ACC112 (cell line): ENCODE results near the gene TLX2.

Source experiments
- H2AFZ ChIP-seq: fragments of 200-600 bp; sonication (generic); one replicate; pipeline ENCODE4 v1.6.0; 2017; ENCODE audit warnings: antibody characterized with exemption, low read length; ENCODE audit not compliant: unreplicated experiment
- H3K27ac ChIP-seq: fragments of 200-600 bp; sonication (generic); 2 replicates; pipeline ENCODE4 v1.5.1; 2014; ENCODE audit warnings: low read depth, mild to moderate bottlenecking, antibody characterized with exemption, low read length, moderate library complexity
- H3K27me3 ChIP-seq: fragments of 200-600 bp; sonication (generic); 2 replicates; pipeline ENCODE4 v1.6.1; 2014; ENCODE audit warnings: mild to moderate bottlenecking, antibody characterized with exemption, low read length, moderate library complexity, mixed read lengths; ENCODE audit not compliant: insufficient read depth
- H3K36me3 ChIP-seq: fragments of 200-600 bp; sonication (generic); 2 replicates; pipeline ENCODE4 v1.6.1; 2016; ENCODE audit warnings: mild to moderate bottlenecking, antibody characterized with exemption, low read length, moderate library complexity, mixed read lengths; ENCODE audit not compliant: insufficient read depth
- H3K4me1 ChIP-seq: fragments of 200-600 bp; sonication (generic); one replicate; pipeline ENCODE4 v1.6.1; 2016; ENCODE audit warnings: low read length, mixed read lengths; ENCODE audit not compliant: insufficient read depth, unreplicated experiment, control insufficient read depth
- H3K4me3 ChIP-seq: fragments of 200-600 bp; sonication (generic); 2 replicates; pipeline ENCODE4 v1.5.1; 2014; ENCODE audit warnings: mild to moderate bottlenecking, low read depth, low read length
- H3K79me2 ChIP-seq: fragments of 200-600 bp; sonication (generic); one replicate; pipeline ENCODE4 v1.6.0; 2016; ENCODE audit warnings: low read length; ENCODE audit not compliant: control insufficient read depth, unreplicated experiment, insufficient read depth

TLX2 gene

GRCh38 chr2:74527741-74528140 lies 13.5 kb downstream of the TLX2 start:
- H3K36me3 ChIP-seq = peaks cover 15% of the 10 kb centered on the region; the same call in 1 of the 2 replicates
- no peaks in the 10 kb centered on the region for H3K27me3 ChIP-seq
- H3K79me2 ChIP-seq = peaks cover 37% of the 10 kb centered on the region
- peak overlapping the region; percentile 96 for H3K4me3 ChIP-seq
- H2AFZ ChIP-seq = no peak overlapping the region
- H3K4me1 ChIP-seq = peaks cover 22% of the 10 kb centered on the region
- H3K27ac ChIP-seq = no peak overlapping the region

- Histone ChIP-seq H3K27ac (peak overlapping the region; percentile 48), H3K79me2 (peaks cover 37% of the 10 kb centered on the region), H3K4me3 (peak overlapping the region; percentile 96), H3K36me3 (peaks cover 15% of the 10 kb centered on the region; the same call in 1 of the 2 replicates), H2AFZ (peak overlapping the region; percentile 58), H3K27me3 (no peaks in the 10 kb centered on the region), H3K4me1 (peaks cover 22% of the 10 kb centered on the region)
These were observed 14.5 kb downstream of the TLX2 start for GRCh38 chr2:74528600-74529356.

GRCh38 chr2:74529357-74530238 lies 15.3 kb downstream of the TLX2 start, which contains the start of the genes AUP1 and HTRA2:
Gene AUP1, minus strand, starts transcription at chr2:74529706. Its CDS starts 77 bp downstream, at chr2:74529629.
Gene HTRA2, plus strand, starts transcription at chr2:74529933. Its CDS starts 74 bp downstream, at chr2:74530007.
- Histone ChIP-seq H3K36me3 (peaks cover 17% of the 10 kb centered on the region; the same call in 1 of the 2 replicates), H3K27me3 (no peaks in the 10 kb centered on the region), H2AFZ (peak within 1 kb of the TSS; percentile 58), H3K27ac (peak within 1 kb of the TSS; percentile 67), H3K79me2 (peaks cover 37% of the 10 kb centered on the region), H3K4me1 (peaks cover 22% of the 10 kb centered on the region), H3K4me3 (peak within 1 kb of the TSS; percentile 96)

GRCh38 chr2:74530239-74531187 lies 16.3 kb downstream of the TLX2 start:
- Histone ChIP-seq H3K79me2 (peaks cover 37% of the 10 kb centered on the region), H3K36me3 (peaks cover 18% of the 10 kb centered on the region; the same call in 1 of the 2 replicates), H3K4me1 (peaks cover 22% of the 10 kb centered on the region), H3K4me3 (peak overlapping the region; percentile 96), H2AFZ (peak overlapping the region; percentile 57), H3K27ac (peak overlapping the region; percentile 67), H3K27me3 (no peaks in the 10 kb centered on the region)

GRCh38 chr2:74531666-74532065 lies 17.4 kb downstream of the TLX2 start:
- Histone ChIP-seq H3K79me2 (peaks cover 37% of the 10 kb centered on the region), H3K4me3 (peak overlapping the region; percentile 96), H3K27ac (peak overlapping the region; percentile 67), H3K27me3 (no peaks in the 10 kb centered on the region), H3K36me3 (peaks cover 10% of the 10 kb centered on the region; the same call in 1 of the 2 replicates), H2AFZ (no peak overlapping the region), H3K4me1 (peaks cover 22% of the 10 kb centered on the region)

- Histone ChIP-seq H3K27me3 (no peaks in the 10 kb centered on the region), H3K36me3 (peaks cover 4% of the 10 kb centered on the region; the same call in 1 of the 2 replicates), H2AFZ (no peak overlapping the region), H3K79me2 (peaks cover 34% of the 10 kb centered on the region), H3K4me3 (peak overlapping the region; percentile 96; the same call in 1 of the 2 replicates), H3K27ac (peak overlapping the region; percentile 67; the same call in 1 of the 2 replicates), H3K4me1 (peaks cover 22% of the 10 kb centered on the region)
These were observed 18.0 kb downstream of the TLX2 start for GRCh38 chr2:74532222-74532621.

- Histone ChIP-seq H3K4me3 (no peak overlapping the region), H2AFZ (no peak overlapping the region), H3K27me3 (no peaks in the 10 kb centered on the region), H3K27ac (no peak overlapping the region), H3K4me1 (peaks cover 14% of the 10 kb centered on the region), H3K79me2 (peaks cover 26% of the 10 kb centered on the region), H3K36me3 (peaks cover 7% of the 10 kb centered on the region; the same call in 1 of the 2 replicates)
These were observed 19.2 kb downstream of the TLX2 start for GRCh38 chr2:74533464-74533863.

- H3K4me3 ChIP-seq = no peak overlapping the region
These were observed 20.2 kb downstream of the TLX2 start for GRCh38 chr2:74534411-74534810.

GRCh38 chr2:74535440-74535965 lies 21.3 kb downstream of the TLX2 start:
- peaks cover 12% of the 10 kb centered on the region for H3K4me1 ChIP-seq
- no peak overlapping the region for H3K4me3 ChIP-seq
- no peak overlapping the region for H3K27ac ChIP-seq
- no peak overlapping the region for H2AFZ ChIP-seq
- no peaks in the 10 kb centered on the region for H3K27me3 ChIP-seq
- peaks cover 11% of the 10 kb centered on the region; the same call in 1 of the 2 replicates for H3K36me3 ChIP-seq
- peaks cover 15% of the 10 kb centered on the region for H3K79me2 ChIP-seq

More at GRCh38 chr2:74534411-74534810, 20.2 kb downstream of the TLX2 start:
- H3K27me3 ChIP-seq = no peaks in the 10 kb centered on the region
- H2AFZ ChIP-seq = no peak overlapping the region
- H3K27ac ChIP-seq = no peak overlapping the region
- H3K36me3 ChIP-seq = peaks cover 11% of the 10 kb centered on the region; the same call in 1 of the 2 replicates
- peaks cover 12% of the 10 kb centered on the region for H3K4me1 ChIP-seq
- peaks cover 19% of the 10 kb centered on the region for H3K79me2 ChIP-seq
